Measurements from ENCODE around the gene SOX5.
"Not testable (repeated sequence)": the region's sequence is repeated elsewhere in the genome, so short reads cannot be mapped to it uniquely, and the experiment has no call there.

Gene SOX5

GRCh38 chr12:23906329-23906728 is 43.1 kb downstream of the SOX5 start:
- DNase-seq, result peak; percentile 66

- DNase-seq, result no peak
Measured at GRCh38 chr12:23899434-23899833, 50.0 kb downstream of the SOX5 start.

- no peak for DNase-seq
Measured at GRCh38 chr12:23898121-23898520, 51.3 kb downstream of the SOX5 start.

- peak; percentile 2 for DNase-seq
Measured at GRCh38 chr12:23895792-23896218, 53.7 kb downstream of the SOX5 start.

GRCh38 chr12:23893611-23894010 is 55.9 kb downstream of the SOX5 start:
- DNase-seq, result no peak

GRCh38 chr12:23891115-23891514 is 58.4 kb downstream of the SOX5 start:
- no peak for DNase-seq

GRCh38 chr12:23889069-23889440 is 60.4 kb downstream of the SOX5 start:
- DNase-seq, result no peak

- DNase-seq, result no peak
Measured at GRCh38 chr12:23888396-23889068, 60.9 kb downstream of the SOX5 start.

GRCh38 chr12:23887055-23887835 is 62.2 kb downstream of the SOX5 start:
- no peak for DNase-seq

GRCh38 chr12:23885394-23885793 is 64.1 kb downstream of the SOX5 start:
- no peak for DNase-seq

GRCh38 chr12:23884909-23885308 is 64.6 kb downstream of the SOX5 start:
- DNase-seq, result no peak

GRCh38 chr12:23880988-23881387 is 68.5 kb downstream of the SOX5 start:
- no peak for DNase-seq

GRCh38 chr12:23876618-23877017 is 72.9 kb downstream of the SOX5 start:
- DNase-seq, result not testable (repeated sequence)

- no peak for DNase-seq
Measured at GRCh38 chr12:23867794-23868193, 81.7 kb downstream of the SOX5 start.

- no peak for DNase-seq
Measured at GRCh38 chr12:23862701-23863100, 86.8 kb downstream of the SOX5 start.

- no peak for DNase-seq
Measured at GRCh38 chr12:23860019-23860418, 89.5 kb downstream of the SOX5 start.

- DNase-seq, result no peak
Measured at GRCh38 chr12:23857178-23857577, 92.3 kb downstream of the SOX5 start.

GRCh38 chr12:23855813-23856212 is 93.7 kb downstream of the SOX5 start:
- DNase-seq, result no peak

- DNase-seq, result no peak
Measured at GRCh38 chr12:23854598-23854997, 94.9 kb downstream of the SOX5 start.

GRCh38 chr12:23853640-23854039 is 95.8 kb downstream of the SOX5 start:
- DNase-seq, result no peak

GRCh38 chr12:23851602-23852001 is 97.9 kb downstream of the SOX5 start:
- no peak for DNase-seq

- DNase-seq, result no peak
Measured at GRCh38 chr12:23847857-23848256, 101.6 kb downstream of the SOX5 start.

- DNase-seq, result no peak
Measured at GRCh38 chr12:23843958-23844357, 105.5 kb downstream of the SOX5 start.

- DNase-seq, result no peak
Measured at GRCh38 chr12:23834076-23834475, 115.4 kb downstream of the SOX5 start.
